Measurements from ENCODE around the gene COL8A1.

- no peak for TF ChIP-seq CTCF (IDR thresholded peaks at IDR 0.05; ENCODE audit: low read length)
- no peak for TF ChIP-seq EZH2phosphoT487 (IDR thresholded peaks at IDR 0.05; ENCODE audit: low read length)
- no peak for TF ChIP-seq EZH2 (optimal IDR thresholded peaks at IDR 0.05; ENCODE audit: low read depth, low read length)
Measured at GRCh38 chr3:99760629-99761028, 122.2 kb downstream of the COL8A1 start.
